H4 (cell line): ENCODE data around the gene SORCS2. TPM values are rescaled to one million over a fixed set of nuclear protein-coding genes. Genes with fewer than 3 reads are reported as not detected.
"Not testable (repeated sequence)": the region's sequence is repeated elsewhere in the genome, so short reads cannot be mapped to it uniquely, and the experiment has no call there.

Experiments used
- DNase-seq: peaks from one replicate; pipeline ENCODE4 v3.0.0-alpha.2; 2015; ENCODE audit warnings: low spot score
- total RNA-seq: library from RNA; depleted of rRNA; stranded (reverse); fragments of >200 nt; shearing (Covaris generic); gene quantifications from 2 replicates; pipeline ENCODE4 v1.2.3, GENCODE V29; 2014

The SORCS2 gene
- total RNA-seq, 1 experiment from 2014 or later = 0.02 TPM

- no peak for DNase-seq
These were observed 31.9 kb upstream of the SORCS2 start for GRCh38 chr4:7160439-7160838.

GRCh38 chr4:7160951-7161440, 31.3 kb upstream of the SORCS2 start:
- DNase-seq = no peak

- DNase-seq = no peak
These were observed 30.6 kb upstream of the SORCS2 start for GRCh38 chr4:7161721-7162214.

- not testable (repeated sequence) for DNase-seq
These were observed 27.1 kb upstream of the SORCS2 start for GRCh38 chr4:7165056-7165873.

- DNase-seq = no peak
These were observed 26.5 kb upstream of the SORCS2 start for GRCh38 chr4:7165874-7166201.

GRCh38 chr4:7166237-7166636, 26.1 kb upstream of the SORCS2 start:
- DNase-seq = no peak

GRCh38 chr4:7166981-7167700, 25.2 kb upstream of the SORCS2 start:
- DNase-seq = no peak

- no peak for DNase-seq
These were observed 24.6 kb upstream of the SORCS2 start for GRCh38 chr4:7167706-7168105.

- DNase-seq = no peak
These were observed 24.2 kb upstream of the SORCS2 start for GRCh38 chr4:7168106-7168505.

GRCh38 chr4:7169134-7169533, 23.2 kb upstream of the SORCS2 start:
- no peak for DNase-seq

GRCh38 chr4:7170012-7170411, 22.3 kb upstream of the SORCS2 start:
- DNase-seq = no peak

- no peak for DNase-seq
These were observed 21.0 kb upstream of the SORCS2 start for GRCh38 chr4:7171191-7171900.

- DNase-seq = no peak
These were observed 19.8 kb upstream of the SORCS2 start for GRCh38 chr4:7172508-7172907.

- DNase-seq = no peak
These were observed 19.4 kb upstream of the SORCS2 start for GRCh38 chr4:7172946-7173345.

GRCh38 chr4:7173841-7174449, 18.4 kb upstream of the SORCS2 start:
- no peak for DNase-seq

GRCh38 chr4:7179158-7179557, 13.2 kb upstream of the SORCS2 start:
- no peak for DNase-seq

- no peak for DNase-seq
These were observed 11.4 kb upstream of the SORCS2 start for GRCh38 chr4:7180938-7181337.

- DNase-seq = no peak
These were observed 9.7 kb upstream of the SORCS2 start for GRCh38 chr4:7182616-7183015.

- DNase-seq = no peak
These were observed 9.2 kb upstream of the SORCS2 start for GRCh38 chr4:7183161-7183560.

GRCh38 chr4:7183780-7184460, 8.4 kb upstream of the SORCS2 start:
- DNase-seq = no peak

GRCh38 chr4:7185487-7186030, 6.8 kb upstream of the SORCS2 start:
- DNase-seq = no peak
